Ishikawa (cell line): ENCODE results near the gene MCEE.

ENCODE experiments used
- CEBPB ChIP-seq: IDR thresholded peaks from 2 replicates; pipeline ENCODE4 v1.6.1; 2012
- CREB1 ChIP-seq: IDR thresholded peaks from 2 replicates; pipeline ENCODE4 v1.6.1; 2012; ENCODE audit warnings: low read depth
- EGR1 ChIP-seq: IDR thresholded peaks from 2 replicates; pipeline ENCODE4 v1.6.1; 2012
- EP300 ChIP-seq: IDR thresholded peaks from 2 replicates; pipeline ENCODE4 v1.6.1; 2012; ENCODE audit warnings: borderline replicate concordance
- FOXM1 ChIP-seq: IDR thresholded peaks from 2 replicates; pipeline ENCODE4 v1.6.1; 2012; ENCODE audit warnings: low read depth, borderline replicate concordance
- NFIC ChIP-seq: IDR thresholded peaks from 2 replicates; pipeline ENCODE4 v1.6.1; 2012
- RAD21 ChIP-seq: IDR thresholded peaks from 2 replicates; pipeline ENCODE4 v1.6.1; 2012; ENCODE audit warnings: low read depth
- TAF1 ChIP-seq: IDR thresholded peaks from 2 replicates; pipeline ENCODE4 v1.6.1; 2012; ENCODE audit warnings: low read depth, mild to moderate bottlenecking
- TCF12 ChIP-seq: IDR thresholded peaks from 2 replicates; pipeline ENCODE4 v1.6.1; 2012; ENCODE audit warnings: low read depth
- TEAD4 ChIP-seq: IDR thresholded peaks from 2 replicates; pipeline ENCODE4 v1.6.1; 2012
- YY1 ChIP-seq: IDR thresholded peaks from 2 replicates; pipeline ENCODE4 v1.6.1; 2012; ENCODE audit warnings: low read depth
- ZBTB7A ChIP-seq: IDR thresholded peaks from 2 replicates; pipeline ENCODE4 v1.6.1; 2012; ENCODE audit warnings: low read depth
- TF ChIP-seq, protein P1 (sequence below): IDR thresholded peaks from 2 replicates; pipeline ENCODE4 v1.6.1; 2012; ENCODE audit warnings: low read depth, mild to moderate bottlenecking
- TF ChIP-seq, protein P2 (sequence below): IDR thresholded peaks from 2 replicates; pipeline ENCODE4 v1.6.1; 2012
- TF ChIP-seq, protein P3 (sequence below): IDR thresholded peaks from 2 replicates; pipeline ENCODE4 v1.6.1; 2012

MCEE gene

DNA sequence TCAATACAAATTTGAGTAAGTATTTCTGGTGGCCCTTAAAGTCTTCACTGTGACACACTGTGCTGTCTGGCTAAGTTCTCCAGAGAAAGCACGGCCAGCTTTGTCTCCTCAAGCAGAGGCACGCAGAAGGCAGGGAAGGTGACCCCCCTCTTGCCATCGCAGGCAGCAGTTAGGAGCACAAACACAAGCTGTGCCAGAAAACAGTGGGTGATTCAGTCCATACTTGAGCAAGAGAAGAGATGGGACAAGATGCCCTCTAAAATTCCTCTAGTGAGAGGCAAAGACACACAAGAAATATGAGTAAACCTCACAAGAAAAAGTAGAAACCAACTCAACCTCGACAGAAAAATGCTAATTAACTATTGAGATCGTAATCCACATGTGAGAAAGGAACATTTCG, 9.8 kb downstream of the MCEE start:
- TF ChIP-seq EGR1 (no peak), ZBTB7A (no peak), TAF1 (no peak), RAD21 (no peak), CREB1 (no peak), FOXM1 (no peak), EP300 (no peak), YY1 (no peak), TEAD4 (no peak), CEBPB (no peak), TCF12 (no peak), NFIC (no peak)
- TF ChIP-seq, protein P1, sequence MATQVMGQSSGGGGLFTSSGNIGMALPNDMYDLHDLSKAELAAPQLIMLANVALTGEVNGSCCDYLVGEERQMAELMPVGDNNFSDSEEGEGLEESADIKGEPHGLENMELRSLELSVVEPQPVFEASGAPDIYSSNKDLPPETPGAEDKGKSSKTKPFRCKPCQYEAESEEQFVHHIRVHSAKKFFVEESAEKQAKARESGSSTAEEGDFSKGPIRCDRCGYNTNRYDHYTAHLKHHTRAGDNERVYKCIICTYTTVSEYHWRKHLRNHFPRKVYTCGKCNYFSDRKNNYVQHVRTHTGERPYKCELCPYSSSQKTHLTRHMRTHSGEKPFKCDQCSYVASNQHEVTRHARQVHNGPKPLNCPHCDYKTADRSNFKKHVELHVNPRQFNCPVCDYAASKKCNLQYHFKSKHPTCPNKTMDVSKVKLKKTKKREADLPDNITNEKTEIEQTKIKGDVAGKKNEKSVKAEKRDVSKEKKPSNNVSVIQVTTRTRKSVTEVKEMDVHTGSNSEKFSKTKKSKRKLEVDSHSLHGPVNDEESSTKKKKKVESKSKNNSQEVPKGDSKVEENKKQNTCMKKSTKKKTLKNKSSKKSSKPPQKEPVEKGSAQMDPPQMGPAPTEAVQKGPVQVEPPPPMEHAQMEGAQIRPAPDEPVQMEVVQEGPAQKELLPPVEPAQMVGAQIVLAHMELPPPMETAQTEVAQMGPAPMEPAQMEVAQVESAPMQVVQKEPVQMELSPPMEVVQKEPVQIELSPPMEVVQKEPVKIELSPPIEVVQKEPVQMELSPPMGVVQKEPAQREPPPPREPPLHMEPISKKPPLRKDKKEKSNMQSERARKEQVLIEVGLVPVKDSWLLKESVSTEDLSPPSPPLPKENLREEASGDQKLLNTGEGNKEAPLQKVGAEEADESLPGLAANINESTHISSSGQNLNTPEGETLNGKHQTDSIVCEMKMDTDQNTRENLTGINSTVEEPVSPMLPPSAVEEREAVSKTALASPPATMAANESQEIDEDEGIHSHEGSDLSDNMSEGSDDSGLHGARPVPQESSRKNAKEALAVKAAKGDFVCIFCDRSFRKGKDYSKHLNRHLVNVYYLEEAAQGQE = no peak
- TF ChIP-seq, protein P2, sequence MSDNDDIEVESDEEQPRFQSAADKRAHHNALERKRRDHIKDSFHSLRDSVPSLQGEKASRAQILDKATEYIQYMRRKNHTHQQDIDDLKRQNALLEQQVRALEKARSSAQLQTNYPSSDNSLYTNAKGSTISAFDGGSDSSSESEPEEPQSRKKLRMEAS = no peak
- TF ChIP-seq, protein P3, sequence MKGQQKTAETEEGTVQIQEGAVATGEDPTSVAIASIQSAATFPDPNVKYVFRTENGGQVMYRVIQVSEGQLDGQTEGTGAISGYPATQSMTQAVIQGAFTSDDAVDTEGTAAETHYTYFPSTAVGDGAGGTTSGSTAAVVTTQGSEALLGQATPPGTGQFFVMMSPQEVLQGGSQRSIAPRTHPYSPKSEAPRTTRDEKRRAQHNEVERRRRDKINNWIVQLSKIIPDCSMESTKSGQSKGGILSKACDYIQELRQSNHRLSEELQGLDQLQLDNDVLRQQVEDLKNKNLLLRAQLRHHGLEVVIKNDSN = no peak

DNA sequence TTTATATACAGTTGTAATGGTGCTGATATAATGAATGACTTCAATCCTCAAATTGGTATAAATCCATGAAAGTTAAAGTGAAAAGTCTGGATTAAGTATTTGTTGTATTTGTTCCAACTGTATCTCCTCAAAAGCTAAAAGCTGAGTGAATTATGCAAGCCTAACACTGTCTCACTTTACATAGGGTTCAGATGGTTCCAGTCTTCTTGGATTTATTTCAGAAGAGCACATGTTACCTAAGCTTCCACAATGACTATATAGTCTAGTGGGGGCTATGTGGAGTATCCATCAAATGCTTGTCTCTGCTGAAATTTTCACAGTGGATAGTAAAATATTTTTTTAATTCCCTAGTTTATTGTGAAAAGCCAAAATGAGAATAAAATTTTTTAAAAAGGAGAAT, 13.0 kb downstream of the MCEE start:
- TF ChIP-seq CEBPB = no peak

DNA sequence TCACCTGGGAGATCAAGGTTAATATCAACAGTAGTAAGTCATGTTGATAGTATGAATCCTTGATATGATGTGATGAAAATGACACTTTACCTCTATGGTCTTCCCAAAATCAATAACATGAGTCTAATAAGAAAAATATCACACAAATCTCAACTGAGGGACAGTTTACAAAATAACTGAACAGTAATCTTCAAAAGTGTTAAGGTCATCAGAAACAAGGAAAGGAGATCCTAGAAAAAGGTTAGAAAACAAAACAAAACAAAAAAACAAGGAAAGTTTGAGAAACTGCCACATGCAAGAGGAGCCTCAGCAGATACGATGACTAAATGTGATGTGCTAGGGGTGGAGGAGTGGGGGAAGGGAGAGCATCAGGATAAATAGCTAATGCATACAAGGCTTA, 16.2 kb downstream of the MCEE start:
- no peak for TF ChIP-seq EGR1
- no peak for TF ChIP-seq TCF12

DNA sequence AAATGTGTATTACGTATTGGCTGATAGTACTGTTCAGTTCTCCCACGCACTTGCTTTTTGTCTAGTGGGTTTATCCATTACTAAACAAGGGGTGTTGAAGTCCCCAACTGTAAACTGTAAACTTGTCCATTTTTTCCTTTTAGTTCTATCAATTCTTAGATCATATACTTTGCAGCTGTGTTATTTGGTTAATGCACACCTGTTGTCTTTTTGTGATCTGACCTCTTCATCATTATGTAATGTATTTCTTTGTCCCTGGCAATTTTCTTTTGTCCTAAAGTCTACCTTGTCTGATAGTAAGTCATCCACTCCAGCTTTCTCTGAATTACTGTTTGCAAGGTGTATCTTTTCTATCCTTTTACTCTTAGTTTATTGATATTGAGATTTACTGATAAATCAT, 21.9 kb downstream of the MCEE start:
- TF ChIP-seq YY1 (no peak), ZBTB7A (no peak), TEAD4 (no peak), EGR1 (no peak), TCF12 (no peak), CREB1 (no peak), NFIC (no peak), FOXM1 (no peak), EP300 (no peak)
- TF ChIP-seq, protein P3 = no peak

DNA sequence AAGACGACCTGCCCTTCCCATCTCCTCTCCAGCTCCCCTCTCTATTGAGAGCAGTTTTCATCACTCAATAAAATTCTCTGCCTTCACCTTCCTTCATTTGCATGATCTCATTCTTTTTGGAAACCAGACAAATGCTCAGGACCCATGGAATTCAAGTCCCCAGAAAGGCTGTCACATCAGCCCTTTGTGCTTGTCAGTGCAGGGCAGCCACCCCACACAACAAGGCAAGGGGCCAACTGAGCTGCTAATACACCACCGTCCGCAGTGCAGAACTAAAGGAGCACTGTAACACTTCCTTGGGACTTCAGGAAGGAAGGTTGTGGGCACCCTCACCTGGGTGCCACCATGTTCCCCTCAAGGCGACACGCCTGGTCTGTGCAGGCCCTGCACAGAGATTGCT, 26.2 kb downstream of the MCEE start:
- TF ChIP-seq EGR1 = no peak
- TF ChIP-seq TAF1 = no peak
- TF ChIP-seq TEAD4 = no peak
- TF ChIP-seq, protein P2 = no peak
- no peak for TF ChIP-seq ZBTB7A
- TF ChIP-seq, protein P1 = no peak
- TF ChIP-seq CEBPB = no peak
- TF ChIP-seq FOXM1 = no peak
- TF ChIP-seq YY1 = no peak
- no peak for TF ChIP-seq TCF12
- TF ChIP-seq CREB1 = no peak
- TF ChIP-seq NFIC = no peak
- TF ChIP-seq RAD21 = no peak
- TF ChIP-seq EP300 = no peak
- TF ChIP-seq, protein P3 = no peak

DNA sequence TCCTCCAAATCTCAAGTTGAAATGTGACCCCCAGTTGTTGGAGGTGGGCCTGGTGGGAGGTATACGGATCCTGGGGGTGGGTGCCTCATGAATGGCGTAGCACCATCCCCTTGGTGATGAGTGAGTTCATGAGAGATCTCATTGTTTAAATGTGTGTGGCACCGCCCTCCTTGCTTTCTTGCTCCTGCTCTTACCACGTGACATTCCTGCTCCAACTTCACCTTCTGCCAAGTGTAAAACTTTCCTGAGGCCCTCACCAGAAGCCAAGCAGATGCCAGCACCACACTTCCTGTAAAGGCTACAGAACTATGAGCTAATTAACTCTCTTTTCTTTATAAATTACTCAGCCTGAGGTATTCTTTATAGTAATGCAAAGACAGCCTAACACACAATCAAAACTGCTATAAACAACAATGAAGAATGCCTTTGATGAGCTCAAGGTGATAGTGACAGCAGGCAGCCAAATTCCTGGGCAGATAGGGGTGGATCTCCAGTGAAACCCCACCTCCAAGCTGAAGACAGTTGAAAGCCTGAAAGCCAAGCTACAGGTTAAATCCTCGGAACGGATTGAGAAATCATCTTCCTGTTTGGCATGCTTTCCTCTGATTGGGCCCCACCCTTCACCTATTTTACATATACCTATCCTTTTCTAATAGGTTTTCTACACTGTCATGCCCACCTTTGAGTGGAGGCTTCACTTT, 26.9 kb downstream of the MCEE start:
- TF ChIP-seq ZBTB7A = no peak
- no peak for TF ChIP-seq YY1
- TF ChIP-seq, protein P3 = peak; percentile 67
